NCI-H1694 treated with DMSO at 0.1 percent for 48 hours (cell line): ENCODE results near the gene ST3GAL3.
"Not testable (repeated sequence)": the region's sequence is repeated elsewhere in the genome, so short reads cannot be mapped to it uniquely, and the experiment has no call there.

Experiments used
- DNase-seq: peaks from one replicate; lab custom pipeline; 2025; lab: John Stamatoyannopoulos, UW

ST3GAL3 gene

GRCh38 chr1:43757343-43758053 is 50.2 kb downstream of the ST3GAL3 start:
- DNase-seq: no peak

GRCh38 chr1:43760745-43761317 is 53.5 kb downstream of the ST3GAL3 start:
- no peak for DNase-seq

DNA sequence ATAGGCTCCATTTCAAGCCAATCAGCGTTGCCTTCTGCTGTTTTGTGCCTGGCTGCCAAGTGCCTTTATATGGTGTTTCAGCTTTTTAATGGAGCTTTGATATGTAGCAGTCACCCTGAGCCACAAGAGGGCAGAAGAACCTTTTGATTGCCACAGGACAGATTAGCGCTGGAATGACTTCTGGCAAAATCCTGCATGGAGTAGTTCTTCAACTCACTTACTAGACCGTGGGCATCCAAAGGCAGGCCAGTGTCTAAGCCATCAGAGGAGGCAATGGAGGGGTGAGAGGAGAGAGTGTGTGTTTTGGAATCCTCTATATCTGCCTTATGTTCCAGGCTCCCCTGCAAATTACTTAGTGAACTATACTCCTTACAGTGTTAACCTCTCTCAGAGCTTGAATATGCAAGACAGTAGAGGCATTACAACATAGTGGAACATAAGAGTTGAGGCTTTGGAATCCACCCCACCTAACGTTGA is 56.2 kb downstream of the ST3GAL3 start:
- peak; percentile 97 for DNase-seq

GRCh38 chr1:43764581-43764980 is 57.2 kb downstream of the ST3GAL3 start:
- no peak for DNase-seq

DNA sequence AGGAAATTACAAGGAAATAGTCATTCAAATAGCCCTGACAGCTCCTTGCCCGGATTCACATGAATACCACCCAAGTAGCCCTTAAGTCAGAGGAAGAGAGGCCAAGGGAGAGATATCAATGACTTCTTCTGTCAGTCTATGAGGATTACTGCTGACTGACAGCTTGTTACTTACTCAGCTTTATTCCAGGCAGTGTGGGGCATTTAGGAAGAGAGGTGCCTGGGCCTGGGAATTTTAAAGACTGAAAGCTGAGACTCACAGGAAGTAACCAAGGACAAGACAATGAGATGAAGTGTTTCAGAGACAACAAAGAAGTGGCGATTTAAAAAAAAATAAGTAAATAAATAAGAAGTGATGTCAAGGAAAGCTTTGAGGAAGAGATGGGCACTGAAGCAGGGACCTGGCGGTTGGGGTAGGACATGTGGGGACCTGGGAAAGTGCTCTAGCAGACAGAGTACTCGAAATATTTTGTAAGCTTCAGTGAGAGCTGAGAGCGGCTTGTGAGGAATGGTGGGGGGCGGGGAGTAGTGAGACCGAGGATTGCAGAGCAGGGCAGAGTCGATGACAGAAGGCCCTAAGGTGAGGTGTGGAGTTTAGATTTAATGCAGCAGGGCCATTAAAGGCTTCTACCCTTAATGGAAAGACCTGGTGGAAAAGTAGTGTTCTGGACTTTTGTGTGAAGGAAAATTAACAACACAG is 58.9 kb downstream of the ST3GAL3 start:
- no peak for DNase-seq

DNA sequence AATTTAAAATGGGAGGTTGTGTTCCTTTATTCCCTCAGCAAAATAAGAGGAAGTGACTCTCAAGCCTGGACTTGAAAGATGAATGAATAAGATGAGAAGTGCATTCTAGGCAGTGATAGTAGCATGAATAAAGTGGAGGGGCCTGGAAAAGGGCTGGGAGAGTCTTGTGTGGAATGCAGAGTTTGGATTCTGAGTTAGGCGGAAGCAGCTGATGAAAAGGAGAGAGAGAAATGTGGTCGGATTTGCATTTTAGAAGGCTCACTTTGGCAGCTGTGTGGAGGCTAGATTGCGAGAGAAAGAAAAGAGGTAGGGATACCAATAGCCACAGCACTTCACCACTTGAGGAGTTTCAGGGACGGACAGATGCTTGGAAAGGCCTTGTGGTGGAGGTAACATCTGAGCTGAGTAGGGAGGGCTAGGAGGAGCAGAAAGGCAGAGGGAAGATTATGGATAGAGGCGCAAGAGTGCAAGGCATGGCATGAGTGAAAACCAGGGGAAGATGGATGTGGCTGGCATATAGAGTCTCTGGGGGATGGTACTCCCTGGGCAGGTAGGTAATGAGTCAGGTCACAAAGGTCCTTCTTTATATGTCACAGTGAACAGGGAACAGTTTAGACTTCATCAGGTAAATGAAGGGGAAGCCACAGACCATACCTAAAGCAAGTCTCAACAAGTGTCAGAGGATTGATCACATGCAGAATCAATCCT is 59.6 kb downstream of the ST3GAL3 start:
- DNase-seq: no peak

DNA sequence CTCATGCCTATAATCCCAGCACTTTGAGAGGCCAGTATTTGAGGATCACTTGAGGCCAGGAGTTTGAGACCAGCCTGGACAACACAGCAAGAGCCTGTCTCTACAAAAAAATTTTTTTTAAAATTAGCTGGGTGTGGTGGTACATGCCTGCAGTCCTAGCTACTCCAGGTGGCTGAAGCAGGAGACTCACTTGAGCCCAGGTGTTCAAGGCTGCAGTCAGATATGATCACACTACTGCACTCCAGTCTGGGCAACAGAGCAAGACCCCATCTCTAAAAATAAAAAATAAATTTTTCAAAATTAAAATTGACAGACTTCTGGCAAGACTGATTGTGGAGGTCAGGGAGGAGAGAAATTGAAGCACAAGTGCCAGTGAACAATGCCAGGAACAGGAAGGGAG is 60.8 kb downstream of the ST3GAL3 start:
- DNase-seq: no peak

DNA sequence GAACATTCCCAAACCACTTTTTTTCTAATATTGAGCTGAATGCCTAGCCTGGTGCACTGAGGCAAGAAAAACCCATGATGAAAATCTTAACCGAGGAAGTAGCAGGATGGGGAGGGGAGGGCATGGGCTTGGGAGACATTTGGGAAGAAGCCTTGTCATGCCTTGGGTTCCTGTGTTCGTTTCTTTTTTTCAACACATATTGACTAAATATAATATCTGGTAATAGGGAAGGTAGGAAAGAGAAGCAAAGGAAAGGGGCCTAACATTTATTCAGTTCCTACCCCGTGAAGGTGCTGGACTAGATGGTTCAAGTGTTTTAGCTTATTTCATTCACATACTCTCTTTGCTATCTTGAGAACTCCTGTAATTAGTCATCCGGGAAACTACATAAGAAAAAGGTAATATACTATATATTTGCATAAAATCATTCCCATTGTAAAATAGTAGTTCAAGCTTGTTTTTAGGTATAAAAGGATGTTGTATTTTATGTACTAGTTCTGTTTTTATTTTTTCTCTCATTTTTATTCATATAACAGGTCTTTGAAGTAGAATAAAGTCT is 62.1 kb downstream of the ST3GAL3 start:
- no peak for DNase-seq

DNA sequence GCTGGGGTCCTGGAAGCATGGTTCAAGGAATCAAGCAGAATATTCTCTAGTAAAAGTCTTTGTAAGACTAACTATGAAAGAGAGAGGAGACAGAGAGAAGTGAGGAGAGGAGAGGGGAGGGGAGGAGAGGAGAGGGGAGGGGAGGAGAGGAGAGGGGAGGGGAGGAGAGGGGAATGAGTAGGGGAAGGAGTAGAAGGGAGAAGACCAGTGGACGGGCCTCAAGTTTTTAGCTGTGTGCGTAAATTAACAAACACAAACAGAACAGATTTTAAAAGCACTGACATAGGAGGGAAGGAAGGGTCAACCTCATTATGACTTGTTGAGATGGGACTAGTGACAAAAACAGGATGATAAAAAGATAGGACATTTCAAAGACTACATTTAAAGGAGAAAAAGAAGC is 62.8 kb downstream of the ST3GAL3 start:
- no peak for DNase-seq

- no peak for DNase-seq
These were observed 65.6 kb downstream of the ST3GAL3 start for GRCh38 chr1:43772978-43773377.

- no peak for DNase-seq
These were observed 66.5 kb downstream of the ST3GAL3 start for GRCh38 chr1:43773821-43774220.

DNA sequence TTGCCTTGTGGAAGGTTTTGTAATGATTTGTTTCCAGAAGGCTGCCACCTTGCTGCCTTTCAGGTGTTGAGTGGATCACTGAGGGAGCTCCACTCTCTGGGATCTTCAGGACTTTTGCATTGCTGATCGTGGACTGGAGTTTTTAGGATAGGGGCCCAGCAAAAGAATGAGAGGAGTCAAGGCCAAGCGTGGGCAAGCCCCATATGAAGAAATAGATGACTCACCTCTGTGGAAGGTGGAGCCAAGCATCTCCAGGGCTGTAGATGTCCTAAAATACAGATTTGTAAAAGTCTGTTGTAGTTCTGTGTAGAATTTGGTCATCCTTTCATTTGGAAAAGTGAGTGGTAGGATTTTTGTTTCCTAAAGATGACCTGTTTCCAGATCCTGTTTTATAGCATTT is 67.0 kb downstream of the ST3GAL3 start:
- DNase-seq: no peak

DNA sequence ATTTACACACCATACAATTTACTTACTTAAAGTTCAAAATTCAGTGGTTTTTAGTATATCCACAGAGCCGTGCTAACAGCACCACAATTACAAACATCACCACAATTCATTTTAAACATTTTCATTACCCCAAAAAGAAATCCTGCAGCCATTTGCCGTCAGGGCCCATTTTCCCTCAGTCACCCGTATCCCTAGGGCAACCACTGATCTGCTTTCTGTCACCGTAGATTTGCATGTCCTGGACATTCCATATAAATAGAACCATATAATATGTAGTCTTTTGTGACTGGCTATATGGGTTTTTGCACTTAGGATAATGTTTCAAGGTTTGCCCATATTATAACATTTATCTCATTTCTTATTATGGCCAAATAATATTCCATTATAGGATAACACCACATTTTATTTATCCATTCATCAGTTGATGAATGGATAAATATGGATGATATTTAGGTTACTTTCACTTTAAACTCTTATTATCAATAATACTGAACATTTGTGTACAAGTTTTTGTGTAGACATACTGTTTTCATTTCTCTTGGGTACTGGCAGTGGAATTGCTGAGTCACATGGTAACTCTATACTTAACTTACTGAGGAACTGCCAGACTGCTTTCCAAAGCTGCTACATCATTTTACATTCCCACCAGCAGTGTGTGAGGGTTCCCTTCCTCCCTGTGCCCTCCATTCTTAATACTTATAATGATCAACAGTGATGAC is 68.9 kb downstream of the ST3GAL3 start:
- DNase-seq: no peak

DNA sequence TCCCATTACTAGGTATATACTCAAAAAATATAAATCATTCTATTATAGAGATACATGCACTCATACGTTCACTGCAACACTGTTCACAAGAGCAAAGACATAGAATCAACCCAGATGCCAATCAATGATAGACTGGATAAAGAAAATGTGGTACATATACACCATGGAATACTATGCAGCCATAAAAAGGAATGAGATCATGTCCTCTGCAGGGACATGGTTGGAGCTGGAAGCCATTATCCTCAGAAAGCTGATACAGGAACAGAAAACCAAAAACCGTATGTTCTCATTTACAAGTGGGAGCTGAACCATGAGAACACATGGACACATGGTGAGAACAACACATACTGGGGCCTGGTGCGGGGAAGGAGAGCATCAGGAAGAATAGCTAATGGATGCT is 70.6 kb downstream of the ST3GAL3 start:
- DNase-seq: not testable (repeated sequence)

GRCh38 chr1:43779266-43779665 is 71.9 kb downstream of the ST3GAL3 start:
- no peak for DNase-seq

GRCh38 chr1:43779805-43780403 is 72.6 kb downstream of the ST3GAL3 start:
- DNase-seq: no peak

- DNase-seq: no peak
These were observed 74.2 kb downstream of the ST3GAL3 start for GRCh38 chr1:43781574-43781973.

DNA sequence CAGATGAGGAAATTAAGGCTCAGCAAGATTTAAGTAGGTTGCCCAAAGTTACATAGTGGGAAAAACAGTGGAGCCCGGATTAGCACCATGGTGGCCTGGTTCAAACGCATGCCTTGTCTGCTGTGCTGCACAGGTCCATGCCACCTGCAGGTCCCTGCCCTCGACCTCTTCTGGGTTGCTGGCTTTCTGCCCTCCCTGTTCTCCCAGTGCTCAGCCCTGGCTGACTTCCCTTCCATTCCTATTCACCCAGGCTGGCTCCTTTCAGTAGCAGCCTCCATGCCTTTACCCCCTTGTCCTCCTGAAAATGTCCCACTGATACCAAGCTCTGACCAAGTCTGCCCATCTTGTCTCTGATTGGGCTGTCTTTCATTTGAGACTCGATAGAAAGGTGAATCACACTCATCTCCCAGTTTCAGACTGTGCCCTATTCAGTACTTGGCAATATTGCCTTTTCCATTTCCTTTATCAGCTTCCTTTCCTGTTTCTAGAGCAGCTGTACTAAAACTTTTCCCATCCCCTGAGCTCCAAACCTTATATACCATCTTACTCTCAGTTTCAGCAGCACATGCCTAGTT is 75.8 kb downstream of the ST3GAL3 start:
- DNase-seq: no peak

DNA sequence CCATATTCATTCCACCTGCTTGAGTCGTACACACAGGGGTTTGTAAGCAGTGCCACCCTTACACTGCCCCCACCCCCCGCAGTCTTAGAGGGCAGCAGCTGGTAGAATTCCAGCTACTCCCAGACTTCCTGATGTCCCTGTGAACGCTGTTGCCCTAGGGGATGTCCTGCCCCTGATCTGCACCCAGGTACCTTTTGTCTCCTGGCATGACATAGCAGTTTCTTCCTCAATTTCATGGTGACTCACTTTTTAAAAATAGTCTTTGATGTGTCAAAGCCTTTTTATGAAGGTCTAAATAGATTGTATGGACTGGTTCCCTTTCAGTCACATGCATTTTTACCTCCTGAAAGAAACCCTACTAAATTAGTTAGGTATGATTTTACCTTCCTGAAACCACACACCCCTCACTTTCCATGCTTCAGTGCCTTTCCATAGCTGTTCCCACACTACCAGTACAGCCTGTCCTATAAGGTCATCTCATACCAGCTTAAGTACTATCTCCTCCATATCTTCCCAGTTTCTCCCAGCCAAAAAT is 76.4 kb downstream of the ST3GAL3 start:
- no peak for DNase-seq

- no peak for DNase-seq
These were observed 79.0 kb downstream of the ST3GAL3 start for GRCh38 chr1:43786201-43786958.
